Osteocyte (in vitro differentiated cells): Measurements from ENCODE around the gene STK31. TPM values are rescaled to one million over a fixed set of nuclear protein-coding genes. Genes with fewer than 3 reads are reported as not detected.
"Not testable (repeated sequence)": the region's sequence is repeated elsewhere in the genome, so short reads cannot be mapped to it uniquely, and the experiment has no call there.

Experiments
- DNase-seq: peaks from one replicate; pipeline ENCODE4 v3.0.0; 2021; ENCODE audit warnings: mixed read lengths; ENCODE audit not compliant: unreplicated experiment; ENCODE audit errors: extremely low spot score
- H3K27ac Mint-ChIP-seq: one replicate; pipeline ENCODE4 v1.8.0; 2021; ENCODE audit warnings: mild to moderate bottlenecking, mixed read lengths; ENCODE audit not compliant: unreplicated experiment
- H3K27me3 Mint-ChIP-seq: one replicate; pipeline ENCODE4 v1.8.0; 2021; ENCODE audit warnings: mixed read lengths; ENCODE audit not compliant: unreplicated experiment
- H3K36me3 Mint-ChIP-seq: one replicate; pipeline ENCODE4 v1.8.0; 2021; ENCODE audit warnings: mixed read lengths; ENCODE audit not compliant: unreplicated experiment
- H3K4me1 Mint-ChIP-seq: one replicate; pipeline ENCODE4 v1.8.0; 2021; ENCODE audit warnings: mixed read lengths; ENCODE audit not compliant: unreplicated experiment
- H3K4me3 Mint-ChIP-seq: one replicate; pipeline ENCODE4 v1.8.0; 2021; ENCODE audit warnings: mild to moderate bottlenecking, moderate library complexity, mixed read lengths; ENCODE audit not compliant: unreplicated experiment
- H3K9me3 Mint-ChIP-seq: one replicate; pipeline ENCODE4 v1.8.0; 2021; ENCODE audit warnings: mixed read lengths; ENCODE audit not compliant: unreplicated experiment
- total RNA-seq: library from RNA; stranded (reverse); gene quantifications from 2 replicates; pipeline ENCODE4 v1.2.1, GENCODE V29; 2021
- TF ChIP-seq, protein P1 (sequence below): fragments of 200-600 bp; sonication (generic); IDR thresholded peaks from 2 replicates; pipeline ENCODE4 v1.5.0; 2021; ENCODE audit warnings: antibody characterized with exemption, mild to moderate bottlenecking, moderate library complexity

Gene STK31
- total RNA-seq, 1 donor from 2014 or later: 0.35 TPM

GRCh38 chr7:23672033-23672432 lies 38.0 kb upstream of the STK31 start:
- Mint-ChIP-seq H3K27me3 (peaks cover 22% of the 10 kb centered on the region), H3K4me3 (no peak overlapping the region), H3K4me1 (no peaks in the 10 kb centered on the region), H3K36me3 (no peaks in the 10 kb centered on the region), H3K27ac (no peak overlapping the region), H3K9me3 (peaks cover 12% of the 10 kb centered on the region)
- TF ChIP-seq, protein P1, sequence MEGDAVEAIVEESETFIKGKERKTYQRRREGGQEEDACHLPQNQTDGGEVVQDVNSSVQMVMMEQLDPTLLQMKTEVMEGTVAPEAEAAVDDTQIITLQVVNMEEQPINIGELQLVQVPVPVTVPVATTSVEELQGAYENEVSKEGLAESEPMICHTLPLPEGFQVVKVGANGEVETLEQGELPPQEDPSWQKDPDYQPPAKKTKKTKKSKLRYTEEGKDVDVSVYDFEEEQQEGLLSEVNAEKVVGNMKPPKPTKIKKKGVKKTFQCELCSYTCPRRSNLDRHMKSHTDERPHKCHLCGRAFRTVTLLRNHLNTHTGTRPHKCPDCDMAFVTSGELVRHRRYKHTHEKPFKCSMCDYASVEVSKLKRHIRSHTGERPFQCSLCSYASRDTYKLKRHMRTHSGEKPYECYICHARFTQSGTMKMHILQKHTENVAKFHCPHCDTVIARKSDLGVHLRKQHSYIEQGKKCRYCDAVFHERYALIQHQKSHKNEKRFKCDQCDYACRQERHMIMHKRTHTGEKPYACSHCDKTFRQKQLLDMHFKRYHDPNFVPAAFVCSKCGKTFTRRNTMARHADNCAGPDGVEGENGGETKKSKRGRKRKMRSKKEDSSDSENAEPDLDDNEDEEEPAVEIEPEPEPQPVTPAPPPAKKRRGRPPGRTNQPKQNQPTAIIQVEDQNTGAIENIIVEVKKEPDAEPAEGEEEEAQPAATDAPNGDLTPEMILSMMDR: no peak
- DNase-seq: no peak

GRCh38 chr7:23679898-23680413 lies 30.1 kb upstream of the STK31 start, which contains the start of gene FAM221A:
Gene FAM221A (plus strand): TSS chr7:23680199. CDS start chr7:23680219, 20 bp downstream.
- no peak within 1 kb of the TSS for H3K27ac Mint-ChIP-seq
- peaks cover 4% of the 10 kb centered on the region for H3K4me1 Mint-ChIP-seq
- TF ChIP-seq, protein P1: peak; percentile 75
- H3K36me3 Mint-ChIP-seq: no peaks in the 10 kb centered on the region
- H3K27me3 Mint-ChIP-seq: peaks cover 10% of the 10 kb centered on the region
- DNase-seq: peak; percentile 91
- H3K9me3 Mint-ChIP-seq: peaks cover 8% of the 10 kb centered on the region
- H3K4me3 Mint-ChIP-seq: peak within 1 kb of the TSS; percentile 80

DNA sequence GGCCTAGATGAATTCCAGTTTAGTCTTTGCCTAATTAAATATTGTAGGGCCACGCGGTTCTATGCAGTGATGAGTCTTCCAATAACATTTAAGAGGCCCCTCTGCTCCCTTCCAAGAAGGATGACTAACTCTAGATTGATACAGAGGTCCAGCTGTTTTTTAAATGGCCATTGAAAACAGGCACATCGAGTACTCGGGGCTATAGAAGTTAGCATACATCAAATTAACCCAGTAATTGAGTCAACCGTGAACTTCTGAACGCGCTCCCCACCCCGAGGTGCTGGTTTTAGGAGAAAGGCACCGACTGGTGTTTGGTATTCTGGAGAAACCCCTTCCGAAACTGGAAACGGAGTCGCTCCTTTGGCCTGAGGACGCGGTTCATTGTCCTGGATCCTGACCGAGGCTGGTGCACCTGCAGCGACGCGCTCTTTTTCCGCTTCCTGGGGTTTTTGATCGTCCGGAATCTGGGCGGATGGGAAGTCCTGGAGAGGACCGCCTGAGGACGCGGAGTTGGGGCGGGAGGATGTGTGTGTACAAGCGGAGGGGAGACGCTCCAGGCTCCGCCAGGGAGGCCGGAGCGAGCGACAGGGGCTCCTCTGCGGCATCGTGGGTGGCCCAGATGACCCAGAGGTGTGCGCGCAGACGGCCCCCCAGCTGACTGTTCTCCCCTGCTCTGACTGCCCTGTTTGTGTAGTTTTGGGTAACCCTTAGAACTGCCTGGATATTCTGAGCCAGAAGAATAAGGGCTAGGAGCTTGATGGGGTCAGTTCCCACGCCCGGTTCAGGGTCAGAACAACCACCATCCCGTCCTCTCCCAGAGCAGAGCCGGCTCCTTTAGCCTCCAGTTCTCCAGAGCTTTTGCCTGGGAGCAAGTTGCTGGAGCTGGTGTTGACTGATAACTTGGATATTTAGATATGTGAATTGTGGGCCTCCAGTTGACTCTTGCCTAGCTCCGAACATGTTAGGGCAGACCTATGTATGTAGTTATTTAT lies 29.3 kb upstream of the STK31 start:
- H3K4me3 Mint-ChIP-seq: peak overlapping the region; percentile 80
- DNase-seq: no peak
- peaks cover 3% of the 10 kb centered on the region for H3K27me3 Mint-ChIP-seq
- TF ChIP-seq, protein P1: no peak
- no peaks in the 10 kb centered on the region for H3K36me3 Mint-ChIP-seq
- H3K27ac Mint-ChIP-seq: no peak overlapping the region
- H3K4me1 Mint-ChIP-seq: peaks cover 4% of the 10 kb centered on the region
- H3K9me3 Mint-ChIP-seq: peaks cover under 1% of the 10 kb centered on the region

- not testable (repeated sequence) for DNase-seq, H3K4me1 Mint-ChIP-seq, H3K27me3 Mint-ChIP-seq, H3K36me3 Mint-ChIP-seq, H3K27ac Mint-ChIP-seq, H3K9me3 Mint-ChIP-seq, H3K4me3 Mint-ChIP-seq
These were observed 26.0 kb upstream of the STK31 start for GRCh38 chr7:23684041-23684440.

DNA sequence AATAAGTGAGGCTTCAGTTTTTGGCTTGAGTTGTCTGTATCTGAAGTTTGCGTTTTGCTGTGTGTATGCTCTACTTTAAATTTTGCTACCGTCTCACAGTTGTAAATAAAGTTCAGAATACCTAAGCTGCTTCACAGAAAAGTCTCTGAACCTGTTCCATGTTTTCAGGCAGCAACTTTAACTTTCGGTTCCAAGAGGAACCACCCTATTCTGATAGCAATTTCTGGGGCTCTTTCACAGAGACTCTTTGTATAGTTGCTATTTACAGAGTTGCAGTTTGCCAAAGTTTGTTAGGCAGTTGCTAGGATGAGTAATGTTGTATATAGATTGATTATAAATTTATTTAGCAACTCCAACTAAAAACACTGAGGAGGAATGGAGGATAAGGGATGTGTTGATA lies 24.3 kb upstream of the STK31 start:
- H3K27ac Mint-ChIP-seq: no peak overlapping the region
- peaks cover 4% of the 10 kb centered on the region for H3K4me1 Mint-ChIP-seq
- H3K36me3 Mint-ChIP-seq: no peaks in the 10 kb centered on the region
- H3K4me3 Mint-ChIP-seq: no peak overlapping the region
- no peaks in the 10 kb centered on the region for H3K27me3 Mint-ChIP-seq
- TF ChIP-seq, protein P1: no peak
- H3K9me3 Mint-ChIP-seq: no peaks in the 10 kb centered on the region
- no peak for DNase-seq
